DMS53 treated with DMSO at 0.1 percent for 48 hours (cell line): ENCODE data around the gene DENND10.
"Not testable (repeated sequence)": the region's sequence is repeated elsewhere in the genome, so short reads cannot be mapped to it uniquely, and the experiment has no call there.

ENCODE experiments used
- DNase-seq: peaks from one replicate; lab custom pipeline; 2025; ENCODE audit not compliant: unreplicated experiment; lab: John Stamatoyannopoulos, UW

DENND10 gene

DNA sequence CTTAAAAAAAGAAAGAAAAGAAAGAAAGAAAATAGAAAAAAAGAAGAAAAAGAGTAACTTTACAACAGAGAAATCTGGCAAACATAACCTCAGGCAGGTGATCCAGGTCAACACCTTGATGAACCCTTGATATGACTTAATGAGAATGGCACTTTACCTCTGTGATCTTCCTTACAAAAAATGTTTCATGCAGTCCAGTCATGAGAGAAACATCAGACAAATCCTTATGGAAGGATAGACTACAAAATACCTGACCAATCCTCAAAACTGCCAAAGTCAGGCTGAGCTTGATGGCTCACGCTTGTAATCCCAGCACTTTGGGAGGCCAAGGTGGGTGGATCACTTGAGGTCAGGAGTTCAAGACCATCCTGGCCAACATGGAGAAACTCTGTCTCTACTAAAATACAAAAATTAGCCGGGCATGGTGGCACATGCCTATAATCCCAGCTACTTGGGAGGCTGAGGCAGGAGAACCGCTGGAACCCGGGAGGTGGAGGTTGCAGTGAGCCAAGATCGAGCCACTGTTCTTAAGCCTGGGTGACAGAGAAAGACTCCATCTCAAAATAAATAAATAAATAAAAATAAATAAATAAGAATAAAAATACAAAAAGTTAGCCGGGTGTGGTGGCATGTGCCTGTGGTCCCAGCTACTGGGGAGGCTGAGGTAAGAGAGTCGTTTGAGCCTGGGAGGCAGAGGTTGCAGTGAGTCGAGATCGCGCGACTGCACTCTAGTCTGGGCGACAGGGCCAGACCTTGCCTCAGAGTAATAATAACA lies 7.1 kb upstream of the DENND10 start:
- not testable (repeated sequence) for DNase-seq

GRCh38 chr10:119098576-119098975 lies 5.3 kb upstream of the DENND10 start:
- no peak for DNase-seq

- no peak for DNase-seq
Measured at GRCh38 chr10:119100434-119101238, 3.3 kb upstream of the DENND10 start.

- DNase-seq, result peak; percentile 16
Measured at GRCh38 chr10:119101366-119102098, 2.4 kb upstream of the DENND10 start.

GRCh38 chr10:119103241-119103902 lies 541 bp upstream of the DENND10 start:
- no peak for DNase-seq

DNA sequence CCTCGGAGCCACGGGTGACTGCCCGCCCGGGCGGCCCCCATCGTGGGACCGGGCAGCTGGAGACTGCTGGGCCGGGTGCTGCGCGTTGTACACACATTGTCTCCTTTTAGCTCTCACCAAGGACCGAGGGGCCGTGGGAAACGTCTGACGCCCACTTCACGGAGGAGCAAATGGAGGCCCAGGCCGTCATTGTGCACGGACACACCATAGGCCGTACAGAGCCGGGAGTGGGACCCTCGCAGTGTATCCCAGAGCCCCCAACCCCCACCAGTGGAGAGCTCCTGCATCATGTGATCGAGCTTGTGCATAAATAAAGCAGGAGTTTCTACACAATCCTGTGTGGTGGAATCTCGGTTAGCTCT lies 722 bp downstream of the DENND10 start:
- no peak for DNase-seq

- no peak for DNase-seq
Measured at GRCh38 chr10:119105155-119105554, 1.2 kb downstream of the DENND10 start.

- DNase-seq, result not testable (repeated sequence)
Measured at GRCh38 chr10:119105899-119106298, 2.0 kb downstream of the DENND10 start.

GRCh38 chr10:119107106-119107505 lies 3.2 kb downstream of the DENND10 start:
- DNase-seq, result not testable (repeated sequence)

DNA sequence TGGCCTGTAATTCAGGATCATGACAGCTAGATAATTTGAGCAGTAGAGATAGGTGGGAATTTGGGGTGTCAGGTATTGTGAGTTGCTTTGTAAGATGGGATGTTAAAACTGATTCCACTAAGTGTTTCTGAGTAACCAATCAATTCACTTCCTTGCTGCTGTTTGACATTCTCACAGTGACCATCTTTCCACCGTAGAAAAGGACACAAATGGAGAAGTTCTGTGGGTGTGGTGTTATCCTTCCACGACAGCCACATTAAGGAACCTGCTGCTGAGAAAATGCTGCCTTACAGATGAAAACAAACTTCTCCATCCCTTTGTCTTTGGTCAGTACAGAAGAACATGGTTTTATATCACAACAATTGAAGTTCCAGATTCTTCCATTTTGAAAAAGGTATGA lies 3.9 kb downstream of the DENND10 start:
- not testable (repeated sequence) for DNase-seq

DNA sequence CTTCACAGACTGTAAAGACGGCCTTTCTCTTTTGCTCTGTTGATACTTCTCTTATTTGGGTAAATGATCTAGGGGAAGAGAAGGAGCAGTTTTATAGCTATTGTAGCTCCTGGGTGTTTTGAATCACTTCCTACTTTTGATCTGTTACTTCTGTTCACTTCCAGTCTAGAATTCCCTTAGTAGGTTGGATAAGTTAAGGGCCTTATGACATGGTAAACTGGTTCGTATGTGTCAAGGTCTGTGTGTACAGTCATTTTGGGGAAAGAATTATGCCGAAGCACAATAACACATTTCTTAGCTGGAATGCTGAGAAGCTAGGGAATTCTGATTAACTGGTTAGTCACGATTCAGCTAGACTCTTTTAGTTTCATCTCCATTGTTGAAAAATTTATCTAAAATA lies 8.1 kb downstream of the DENND10 start:
- DNase-seq, result no peak

DNA sequence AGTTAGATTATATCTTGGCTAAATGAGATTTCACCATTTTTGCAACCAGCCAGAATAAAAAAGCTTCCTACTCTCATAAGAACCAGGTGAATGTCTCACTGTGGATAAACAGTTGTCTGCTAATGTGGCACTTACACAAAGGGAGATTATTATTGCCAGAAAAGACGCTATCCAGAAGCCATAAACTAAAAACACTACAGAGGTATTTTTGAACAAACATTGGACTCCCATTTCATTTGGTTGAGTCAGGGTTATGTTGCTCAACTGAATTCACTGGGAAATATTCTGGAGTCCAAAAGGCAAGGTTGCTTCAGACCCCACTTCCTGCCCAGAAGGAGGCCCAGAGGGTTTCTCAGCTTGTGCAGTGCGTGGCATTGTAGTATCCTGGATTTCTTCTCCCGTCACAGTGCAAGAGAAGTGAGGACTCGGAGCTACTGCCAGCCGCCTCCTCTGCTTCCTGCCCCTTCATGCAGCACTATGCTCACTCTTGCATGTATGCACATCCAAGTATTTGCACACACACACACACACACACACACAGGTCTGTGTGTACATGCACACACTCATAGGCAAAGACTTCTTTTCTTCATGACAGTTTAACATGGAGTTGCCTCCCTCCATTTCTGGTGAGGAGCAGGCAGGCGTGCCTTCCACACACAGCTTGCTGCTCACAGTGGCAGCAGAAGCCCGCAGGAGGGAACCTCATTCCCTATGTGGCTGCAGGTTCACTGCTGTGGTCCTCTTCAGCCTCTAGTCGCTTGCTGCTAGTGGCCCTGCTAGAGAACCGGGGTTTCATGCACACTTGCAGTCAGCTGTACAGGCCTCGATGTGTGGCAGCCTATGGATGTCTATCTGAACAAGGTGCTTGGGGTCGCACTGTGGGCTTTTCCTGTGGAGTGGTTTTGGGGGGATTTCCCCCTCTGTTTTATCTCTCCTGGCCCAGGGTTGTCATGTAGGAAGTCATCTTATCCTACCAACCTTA lies 10.1 kb downstream of the DENND10 start:
- DNase-seq, result no peak

- no peak for DNase-seq
Measured at GRCh38 chr10:119115926-119116325, 12.0 kb downstream of the DENND10 start.

- DNase-seq, result no peak
Measured at GRCh38 chr10:119116326-119116951, 12.5 kb downstream of the DENND10 start.

GRCh38 chr10:119118231-119118630 lies 14.3 kb downstream of the DENND10 start:
- no peak for DNase-seq

- no peak for DNase-seq
Measured at GRCh38 chr10:119119400-119119799, 15.5 kb downstream of the DENND10 start.

DNA sequence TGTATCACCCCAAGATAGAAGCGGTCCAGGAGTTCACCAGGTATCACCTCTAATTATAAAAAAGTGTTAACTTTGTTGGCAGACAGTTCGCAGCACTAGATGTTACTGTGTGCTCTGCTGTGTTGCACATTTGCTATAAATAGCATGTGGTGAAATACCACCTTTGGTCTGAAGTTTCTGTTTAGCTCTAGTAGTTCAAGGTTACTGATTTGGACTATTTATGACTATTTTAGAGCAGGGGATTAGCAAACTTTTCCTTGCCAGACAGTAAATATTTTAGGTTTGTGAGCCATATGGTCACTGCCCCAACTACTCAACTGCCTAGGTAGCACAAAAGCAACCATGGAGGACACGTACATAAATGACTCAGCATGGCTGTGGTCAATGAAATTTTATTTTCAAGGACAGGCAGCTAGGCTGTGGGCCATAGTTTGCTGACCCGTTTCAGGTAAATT lies 16.5 kb downstream of the DENND10 start:
- no peak for DNase-seq

DNA sequence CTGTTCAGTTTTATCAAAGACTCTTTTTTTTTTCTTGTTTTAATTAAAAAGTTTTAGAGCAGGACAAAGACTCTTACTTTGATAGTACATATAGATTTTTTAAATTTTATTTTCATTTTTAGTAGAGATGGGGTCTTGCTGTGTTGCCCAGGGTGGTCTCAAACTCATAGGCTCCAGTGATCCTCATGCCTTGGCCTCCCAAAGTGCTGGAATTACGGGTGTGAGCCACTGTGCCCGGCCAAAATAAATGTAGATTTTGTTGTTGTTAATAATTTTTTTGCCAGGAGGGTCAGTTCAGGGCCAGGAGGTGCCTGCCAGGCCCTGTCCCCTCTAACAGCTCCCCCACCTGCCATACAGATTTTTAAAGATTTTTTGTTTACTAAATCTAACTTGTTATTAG lies 17.0 kb downstream of the DENND10 start:
- no peak for DNase-seq

- DNase-seq, result no peak
Measured at GRCh38 chr10:119125942-119126341, 22.0 kb downstream of the DENND10 start.
